OCI-LY1 (cell line): Measurements from ENCODE around the gene PRKAR2B.

Experiments used
- EZH2 ChIP-seq: fragments of 200-600 bp; sonication (generic), shearing (Covaris generic); IDR thresholded peaks from 2 replicates; pipeline ENCODE4 v1.8.0; 2017; ENCODE audit warnings: borderline replicate concordance, mixed run types, mild to moderate bottlenecking, antibody characterized with exemption, low read length, moderate library complexity, mixed read lengths
- TF ChIP-seq, protein P1 (sequence below): fragments of 200-600 bp; sonication (generic), shearing (Covaris generic); IDR thresholded peaks from 2 replicates; pipeline ENCODE4 v1.5.1; 2017; ENCODE audit warnings: mild to moderate bottlenecking, antibody characterized with exemption, low read length, moderate library complexity, mixed read lengths

DNA sequence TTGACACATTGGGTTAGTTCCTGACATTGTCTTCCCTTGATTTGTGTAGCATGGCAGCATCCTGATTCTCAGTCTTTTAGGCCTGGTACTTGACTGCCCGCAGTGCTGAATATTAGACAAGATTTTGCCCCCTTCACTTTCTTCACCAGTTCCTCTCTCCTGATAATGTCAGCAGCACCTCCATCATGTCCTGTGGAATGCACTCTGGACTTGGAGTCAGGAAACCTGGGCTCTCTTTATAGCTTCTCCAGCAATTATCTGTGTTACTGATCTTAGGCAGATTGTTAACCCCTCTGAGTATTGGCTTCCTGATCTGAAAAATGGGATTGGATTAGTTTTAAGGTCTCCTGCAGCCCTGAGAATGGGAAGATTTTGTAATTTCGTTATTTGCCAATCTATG lies 143.3 kb downstream of the PRKAR2B start:
- TF ChIP-seq, protein P1, sequence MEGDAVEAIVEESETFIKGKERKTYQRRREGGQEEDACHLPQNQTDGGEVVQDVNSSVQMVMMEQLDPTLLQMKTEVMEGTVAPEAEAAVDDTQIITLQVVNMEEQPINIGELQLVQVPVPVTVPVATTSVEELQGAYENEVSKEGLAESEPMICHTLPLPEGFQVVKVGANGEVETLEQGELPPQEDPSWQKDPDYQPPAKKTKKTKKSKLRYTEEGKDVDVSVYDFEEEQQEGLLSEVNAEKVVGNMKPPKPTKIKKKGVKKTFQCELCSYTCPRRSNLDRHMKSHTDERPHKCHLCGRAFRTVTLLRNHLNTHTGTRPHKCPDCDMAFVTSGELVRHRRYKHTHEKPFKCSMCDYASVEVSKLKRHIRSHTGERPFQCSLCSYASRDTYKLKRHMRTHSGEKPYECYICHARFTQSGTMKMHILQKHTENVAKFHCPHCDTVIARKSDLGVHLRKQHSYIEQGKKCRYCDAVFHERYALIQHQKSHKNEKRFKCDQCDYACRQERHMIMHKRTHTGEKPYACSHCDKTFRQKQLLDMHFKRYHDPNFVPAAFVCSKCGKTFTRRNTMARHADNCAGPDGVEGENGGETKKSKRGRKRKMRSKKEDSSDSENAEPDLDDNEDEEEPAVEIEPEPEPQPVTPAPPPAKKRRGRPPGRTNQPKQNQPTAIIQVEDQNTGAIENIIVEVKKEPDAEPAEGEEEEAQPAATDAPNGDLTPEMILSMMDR: no peak
- TF ChIP-seq EZH2: no peak
